SK-N-SH (cell line): ENCODE data around the gene CIPC. TPM values are rescaled to one million over a fixed set of nuclear protein-coding genes. Genes with fewer than 3 reads are reported as not detected.

ENCODE experiments used
- CTCF ChIA-PET: fragments of 300-600, 350-600 bp; formaldehyde crosslinking; extraction: SDS; loops from one replicate; lab custom pipeline; 2021; lab: Yijun Ruan, JAX
- POLR2A ChIA-PET: fragments of 350-600 bp; sonication (Branson Sonifier 250); formaldehyde crosslinking; extraction: SDS; loops from one replicate; lab custom pipeline; 2020; ENCODE audit warnings: antibody characterized with exemption, inconsistent platforms; lab: Yijun Ruan, JAX
- DNase-seq: peaks from one replicate; pipeline ENCODE4 v3.0.0; 2012
- H2AFZ ChIP-seq: fragments of 200-600 bp; sonication (generic); 2 replicates; pipeline ENCODE4 v1.8.1; 2016; ENCODE audit warnings: antibody characterized with exemption, mild to moderate bottlenecking, low read depth
- H3F3A ChIP-seq: fragments of 200-600 bp; sonication (generic); replicated peaks from 2 replicates; pipeline ENCODE3; 2016; ENCODE audit warnings: antibody characterized with exemption, mild to moderate bottlenecking; ENCODE audit not compliant: insufficient read depth
- H3K27ac ChIP-seq, 2 experiments: fragments of 200-500 bp in 1 of 2; fragments of 200-600 bp in 1 of 2; sonication (Bioruptor generic) in 1 of 2; sonication (generic), shearing (Covaris generic) in 1 of 2; 2 replicates each; pipeline versions ENCODE4 v1.5.1 to v1.6.1; 2014 to 2016; ENCODE audit warnings: low read depth in 2 of 2, inconsistent platforms in 1 of 2, low read length in 1 of 2, mild to moderate bottlenecking in 1 of 2, mixed read lengths in 1 of 2
- H3K27me3 ChIP-seq: fragments of 200-600 bp; sonication (generic), shearing (Covaris generic); 2 replicates; pipeline ENCODE4 v1.6.1; 2016; ENCODE audit warnings: mixed run types; ENCODE audit not compliant: insufficient read depth
- H3K36me3 ChIP-seq, 2 experiments: fragments of 200-500 bp in 1 of 2; fragments of 200-600 bp in 1 of 2; sonication (Bioruptor generic) in 1 of 2; sonication (generic) in 1 of 2; replicated peaks in 1 of 2; 2 replicates each; pipeline versions ENCODE3 to v1.5.1; 2014 to 2016; ENCODE audit warnings: low read length in 1 of 2, mild to moderate bottlenecking in 1 of 2; ENCODE audit not compliant: insufficient read depth in 2 of 2, control insufficient read depth in 1 of 2
- H3K4me1 ChIP-seq, 2 experiments: fragments of 200-500 bp in 1 of 2; fragments of 200-600 bp in 1 of 2; sonication (Bioruptor generic) in 1 of 2; sonication (generic), shearing (Covaris generic) in 1 of 2; 2 replicates each; pipeline versions ENCODE4 v1.5.1 to v1.6.1; 2014 to 2016; ENCODE audit warnings: low read depth in 1 of 2, low read length in 1 of 2, mixed run types in 1 of 2; ENCODE audit not compliant: insufficient read depth in 2 of 2, control insufficient read depth in 1 of 2
- H3K4me2 ChIP-seq: fragments of 200-600 bp; sonication (generic), shearing (Covaris generic); 2 replicates; pipeline ENCODE4 v1.6.1; 2017; ENCODE audit warnings: mixed run types
- H3K4me3 ChIP-seq, 2 experiments: fragments of 200-500 bp in 1 of 2; fragments of 200-600 bp in 1 of 2; sonication (Bioruptor generic) in 1 of 2; sonication (generic), shearing (Covaris generic) in 1 of 2; 2 replicates each; pipeline versions ENCODE4 v1.5.1 to v1.8.1; 2014 to 2016; ENCODE audit warnings: low read depth in 2 of 2, inconsistent platforms in 1 of 2, low read length in 1 of 2, mild to moderate bottlenecking in 1 of 2, mixed read lengths in 1 of 2, moderate library complexity in 1 of 2
- H3K79me2 ChIP-seq: fragments of 200-600 bp; sonication (generic); 2 replicates; pipeline ENCODE4 v1.8.1; 2017; ENCODE audit warnings: mild to moderate bottlenecking; ENCODE audit not compliant: insufficient read depth
- H3K9ac ChIP-seq: fragments of 200-600 bp; sonication (generic); 2 replicates; pipeline ENCODE4 v1.6.1; 2017; ENCODE audit warnings: mixed run types
- H3K9me2 ChIP-seq: fragments of 200-600 bp; sonication (generic); 2 replicates; pipeline ENCODE4 v1.6.1; 2017; ENCODE audit warnings: mixed run types
- H3K9me3 ChIP-seq: fragments of 200-600 bp; sonication (generic); 2 replicates; pipeline ENCODE4 v1.6.1; 2017; ENCODE audit warnings: mixed run types, mild to moderate bottlenecking, moderate library complexity
- H4K20me1 ChIP-seq: fragments of 200-600 bp; sonication (generic); 2 replicates; pipeline ENCODE4 v1.6.1; 2017; ENCODE audit warnings: mild to moderate bottlenecking, mixed run types; ENCODE audit not compliant: insufficient read depth
- CHD2 ChIP-seq: fragments of 150-350 bp; IDR thresholded peaks from 2 replicates; pipeline ENCODE4 v1.6.1; 2018; ENCODE audit warnings: low read length; ENCODE audit not compliant: partially characterized antibody
- FOXM1 ChIP-seq: IDR thresholded peaks from 2 replicates; pipeline ENCODE4 v1.4.0; 2012; ENCODE audit warnings: low read depth, mild to moderate bottlenecking
- GATA2 ChIP-seq: sonication (generic); formaldehyde crosslinking; IDR thresholded peaks from 2 replicates; pipeline ENCODE4 v1.5.0; 2020; ENCODE audit warnings: mild to moderate bottlenecking, missing genetic modification reagents
- MEF2A ChIP-seq: IDR thresholded peaks from 2 replicates; pipeline ENCODE4 v1.4.0; 2012; ENCODE audit warnings: low read depth, borderline replicate concordance
- NRF1 ChIP-seq: IDR thresholded peaks from 2 replicates; pipeline ENCODE4 v1.6.1; 2012; ENCODE audit warnings: low read depth, mild to moderate bottlenecking, low read length
- RCOR1 ChIP-seq: fragments of 150-350 bp; IDR thresholded peaks from 2 replicates; pipeline ENCODE4 v1.6.1; 2017; ENCODE audit warnings: antibody characterized with exemption, low read length
- RFX5 ChIP-seq: IDR thresholded peaks from 2 replicates; pipeline ENCODE4 v1.6.1; 2012; ENCODE audit warnings: mild to moderate bottlenecking, improper control_type of control experiment, low read length
- SIN3A ChIP-seq: IDR thresholded peaks from 2 replicates; pipeline ENCODE4 v1.6.1; 2012; ENCODE audit warnings: low read depth, mild to moderate bottlenecking, low read length, moderate library complexity, borderline replicate concordance
- TEAD4 ChIP-seq: IDR thresholded peaks from 2 replicates; pipeline ENCODE4 v1.4.0; 2012; ENCODE audit warnings: mild to moderate bottlenecking, borderline replicate concordance; ENCODE audit not compliant: insufficient read depth
- WGBS: methylation state at CpG from one replicate; pipeline ENCODE4 v1.1.6; 2017; ENCODE audit warnings: low lambda C conversion rate; 5-methylcytosine and 5-hydroxymethylcytosine counted together
- polyA plus RNA-seq, 3 experiments: library from polyadenylated mRNA; depleted of rRNA; stranded (reverse); fragments of >200 nt; gene quantifications; 2 replicates each; pipeline ENCODE4 v1.2.3, GENCODE V29; 2012
- TF ChIP-seq, protein P1 (sequence below): IDR thresholded peaks from 2 replicates; pipeline ENCODE4 v1.4.0; 2012; ENCODE audit warnings: low read depth, borderline replicate concordance
- TF ChIP-seq, protein P2 (sequence below): IDR thresholded peaks from 2 replicates; pipeline ENCODE4 v1.6.1; 2012; ENCODE audit warnings: mild to moderate bottlenecking, low read depth, low read length, moderate library complexity
- TF ChIP-seq, protein P3 (sequence below): IDR thresholded peaks from 2 replicates; pipeline ENCODE4 v1.4.0; 2012; ENCODE audit warnings: low read depth, borderline replicate concordance
- TF ChIP-seq, protein P4 (sequence below): fragments of 150-350 bp; IDR thresholded peaks from 2 replicates; pipeline ENCODE4 v1.6.1; 2016; ENCODE audit warnings: mild to moderate bottlenecking, low read depth, low read length

CIPC gene
- polyA plus RNA-seq, 1 of the 3 experiments (the other 2 are of a cell fraction) = 6.5 TPM

DNA sequence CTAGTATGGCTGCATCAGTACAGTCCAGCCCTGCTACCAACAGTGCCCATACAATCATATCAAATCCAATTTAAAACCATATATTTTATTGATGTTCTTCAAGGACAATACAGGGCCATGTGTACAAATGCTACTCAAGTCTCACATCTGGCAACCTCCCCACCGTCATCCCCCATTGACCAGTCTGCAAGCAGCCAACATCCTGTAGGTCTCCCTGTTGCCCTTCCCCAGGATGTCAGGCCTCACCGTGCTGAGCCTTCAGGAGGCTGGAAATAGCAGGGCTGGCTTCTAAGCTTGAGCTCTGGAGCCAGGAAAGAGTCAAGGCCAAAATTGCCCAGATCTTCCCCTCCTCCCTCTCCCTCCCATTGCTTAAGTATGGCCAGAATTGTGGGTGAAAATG lies 33.1 kb downstream of the CIPC start:
- H3K27me3 ChIP-seq = 0 out of 2 replicates have a peak, but pooled peaks cover 4% of the 10 kb centered on the region
- CTCF ChIA-PET = interaction anchor here (1.4 to 5.4 kb wide), 3 partner anchors 10 to 20 kb away, joined by 4 to 44 read pairs (median 5); partner anchors contain the start of gene ZDHHC22
- H3K9me3 ChIP-seq = no peaks in the 10 kb centered on the region
- 15% methylated on average over 2 of the region's 2 CpGs for WGBS
- no peaks in the 10 kb centered on the region for H3K79me2 ChIP-seq
- no peak overlapping the region for H3K9ac ChIP-seq
- no peak overlapping the region for H2AFZ ChIP-seq
- H3K4me1 ChIP-seq = peaks cover 0 to 13% of the 10 kb centered on the region in 2 experiments; a peak in 1 of 4 replicates
- H3F3A ChIP-seq = no peaks in the 10 kb centered on the region
- TF ChIP-seq RCOR1 (no peak), NRF1 (no peak), TEAD4 (no peak), GATA2 (no peak), SIN3A (no peak), CHD2 (no peak), MEF2A (no peak), FOXM1 (no peak), RFX5 (no peak)
- TF ChIP-seq, protein P1, sequence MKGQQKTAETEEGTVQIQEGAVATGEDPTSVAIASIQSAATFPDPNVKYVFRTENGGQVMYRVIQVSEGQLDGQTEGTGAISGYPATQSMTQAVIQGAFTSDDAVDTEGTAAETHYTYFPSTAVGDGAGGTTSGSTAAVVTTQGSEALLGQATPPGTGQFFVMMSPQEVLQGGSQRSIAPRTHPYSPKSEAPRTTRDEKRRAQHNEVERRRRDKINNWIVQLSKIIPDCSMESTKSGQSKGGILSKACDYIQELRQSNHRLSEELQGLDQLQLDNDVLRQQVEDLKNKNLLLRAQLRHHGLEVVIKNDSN = no peak
- TF ChIP-seq, protein P2, sequence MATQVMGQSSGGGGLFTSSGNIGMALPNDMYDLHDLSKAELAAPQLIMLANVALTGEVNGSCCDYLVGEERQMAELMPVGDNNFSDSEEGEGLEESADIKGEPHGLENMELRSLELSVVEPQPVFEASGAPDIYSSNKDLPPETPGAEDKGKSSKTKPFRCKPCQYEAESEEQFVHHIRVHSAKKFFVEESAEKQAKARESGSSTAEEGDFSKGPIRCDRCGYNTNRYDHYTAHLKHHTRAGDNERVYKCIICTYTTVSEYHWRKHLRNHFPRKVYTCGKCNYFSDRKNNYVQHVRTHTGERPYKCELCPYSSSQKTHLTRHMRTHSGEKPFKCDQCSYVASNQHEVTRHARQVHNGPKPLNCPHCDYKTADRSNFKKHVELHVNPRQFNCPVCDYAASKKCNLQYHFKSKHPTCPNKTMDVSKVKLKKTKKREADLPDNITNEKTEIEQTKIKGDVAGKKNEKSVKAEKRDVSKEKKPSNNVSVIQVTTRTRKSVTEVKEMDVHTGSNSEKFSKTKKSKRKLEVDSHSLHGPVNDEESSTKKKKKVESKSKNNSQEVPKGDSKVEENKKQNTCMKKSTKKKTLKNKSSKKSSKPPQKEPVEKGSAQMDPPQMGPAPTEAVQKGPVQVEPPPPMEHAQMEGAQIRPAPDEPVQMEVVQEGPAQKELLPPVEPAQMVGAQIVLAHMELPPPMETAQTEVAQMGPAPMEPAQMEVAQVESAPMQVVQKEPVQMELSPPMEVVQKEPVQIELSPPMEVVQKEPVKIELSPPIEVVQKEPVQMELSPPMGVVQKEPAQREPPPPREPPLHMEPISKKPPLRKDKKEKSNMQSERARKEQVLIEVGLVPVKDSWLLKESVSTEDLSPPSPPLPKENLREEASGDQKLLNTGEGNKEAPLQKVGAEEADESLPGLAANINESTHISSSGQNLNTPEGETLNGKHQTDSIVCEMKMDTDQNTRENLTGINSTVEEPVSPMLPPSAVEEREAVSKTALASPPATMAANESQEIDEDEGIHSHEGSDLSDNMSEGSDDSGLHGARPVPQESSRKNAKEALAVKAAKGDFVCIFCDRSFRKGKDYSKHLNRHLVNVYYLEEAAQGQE = no peak
- TF ChIP-seq, protein P3, sequence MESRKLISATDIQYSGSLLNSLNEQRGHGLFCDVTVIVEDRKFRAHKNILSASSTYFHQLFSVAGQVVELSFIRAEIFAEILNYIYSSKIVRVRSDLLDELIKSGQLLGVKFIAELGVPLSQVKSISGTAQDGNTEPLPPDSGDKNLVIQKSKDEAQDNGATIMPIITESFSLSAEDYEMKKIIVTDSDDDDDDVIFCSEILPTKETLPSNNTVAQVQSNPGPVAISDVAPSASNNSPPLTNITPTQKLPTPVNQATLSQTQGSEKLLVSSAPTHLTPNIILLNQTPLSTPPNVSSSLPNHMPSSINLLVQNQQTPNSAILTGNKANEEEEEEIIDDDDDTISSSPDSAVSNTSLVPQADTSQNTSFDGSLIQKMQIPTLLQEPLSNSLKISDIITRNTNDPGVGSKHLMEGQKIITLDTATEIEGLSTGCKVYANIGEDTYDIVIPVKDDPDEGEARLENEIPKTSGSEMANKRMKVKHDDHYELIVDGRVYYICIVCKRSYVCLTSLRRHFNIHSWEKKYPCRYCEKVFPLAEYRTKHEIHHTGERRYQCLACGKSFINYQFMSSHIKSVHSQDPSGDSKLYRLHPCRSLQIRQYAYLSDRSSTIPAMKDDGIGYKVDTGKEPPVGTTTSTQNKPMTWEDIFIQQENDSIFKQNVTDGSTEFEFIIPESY = no peak
- TF ChIP-seq, protein P4, sequence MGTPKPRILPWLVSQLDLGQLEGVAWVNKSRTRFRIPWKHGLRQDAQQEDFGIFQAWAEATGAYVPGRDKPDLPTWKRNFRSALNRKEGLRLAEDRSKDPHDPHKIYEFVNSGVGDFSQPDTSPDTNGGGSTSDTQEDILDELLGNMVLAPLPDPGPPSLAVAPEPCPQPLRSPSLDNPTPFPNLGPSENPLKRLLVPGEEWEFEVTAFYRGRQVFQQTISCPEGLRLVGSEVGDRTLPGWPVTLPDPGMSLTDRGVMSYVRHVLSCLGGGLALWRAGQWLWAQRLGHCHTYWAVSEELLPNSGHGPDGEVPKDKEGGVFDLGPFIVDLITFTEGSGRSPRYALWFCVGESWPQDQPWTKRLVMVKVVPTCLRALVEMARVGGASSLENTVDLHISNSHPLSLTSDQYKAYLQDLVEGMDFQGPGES = no peak
- no peaks in the 10 kb centered on the region for H3K9me2 ChIP-seq
- H3K27ac ChIP-seq = no peak overlapping the region
- H4K20me1 ChIP-seq = no peaks in the 10 kb centered on the region
- no peaks in the 10 kb centered on the region for H3K36me3 ChIP-seq
- H3K4me2 ChIP-seq = no peak overlapping the region
- POLR2A ChIA-PET = no interaction called here
- DNase-seq = no peak
- H3K4me3 ChIP-seq = no peak overlapping the region
